NCI-H146 treated with DMSO at 0.1 percent for 48 hours (cell line): ENCODE results near the gene KIF13A.
"Not testable (repeated sequence)": the region's sequence is repeated elsewhere in the genome, so short reads cannot be mapped to it uniquely, and the experiment has no call there.

ENCODE experiments used
- DNase-seq: peaks from one replicate; lab custom pipeline; 2025; ENCODE audit not compliant: unreplicated experiment; lab: John Stamatoyannopoulos, UW

KIF13A gene

GRCh38 chr6:17851720-17852161, 135.7 kb downstream of the KIF13A start:
- DNase-seq, result no peak

GRCh38 chr6:17851001-17851719, 136.3 kb downstream of the KIF13A start:
- no peak for DNase-seq

- DNase-seq, result no peak
These were observed 137.2 kb downstream of the KIF13A start for GRCh38 chr6:17850281-17850680.

- no peak for DNase-seq
These were observed 140.2 kb downstream of the KIF13A start for GRCh38 chr6:17847203-17847760.

GRCh38 chr6:17846762-17847161, 140.7 kb downstream of the KIF13A start:
- no peak for DNase-seq

GRCh38 chr6:17845598-17845997, 141.8 kb downstream of the KIF13A start:
- DNase-seq, result no peak

GRCh38 chr6:17844967-17845366, 142.5 kb downstream of the KIF13A start:
- DNase-seq, result not testable (repeated sequence)

GRCh38 chr6:17842934-17843821, 144.3 kb downstream of the KIF13A start:
- DNase-seq, result no peak

GRCh38 chr6:17842014-17842776, 145.2 kb downstream of the KIF13A start:
- DNase-seq, result no peak

GRCh38 chr6:17839513-17840223, 147.8 kb downstream of the KIF13A start:
- no peak for DNase-seq

GRCh38 chr6:17836293-17836692, 151.1 kb downstream of the KIF13A start:
- DNase-seq, result no peak

GRCh38 chr6:17835784-17836183, 151.7 kb downstream of the KIF13A start:
- DNase-seq, result no peak

- no peak for DNase-seq
These were observed 156.3 kb downstream of the KIF13A start for GRCh38 chr6:17831135-17831534.

- no peak for DNase-seq
These were observed 157.5 kb downstream of the KIF13A start for GRCh38 chr6:17829905-17830304.

- no peak for DNase-seq
These were observed 159.3 kb downstream of the KIF13A start for GRCh38 chr6:17828149-17828548.

- no peak for DNase-seq
These were observed 161.1 kb downstream of the KIF13A start for GRCh38 chr6:17826301-17826700.

GRCh38 chr6:17820055-17820454, 167.4 kb downstream of the KIF13A start:
- no peak for DNase-seq

- DNase-seq, result no peak
These were observed 169.7 kb downstream of the KIF13A start for GRCh38 chr6:17817763-17818162.

- no peak for DNase-seq
These were observed 170.4 kb downstream of the KIF13A start for GRCh38 chr6:17816921-17817611.

GRCh38 chr6:17813542-17813941, 173.9 kb downstream of the KIF13A start:
- DNase-seq, result no peak
